MM.1S (cell line): ENCODE data around the gene CKLF.

ENCODE experiments used
- CTCF ChIP-seq: fragments of 300-600 bp; sonication (generic); IDR thresholded peaks from 2 replicates; pipeline ENCODE4 v1.5.1; 2016; ENCODE audit warnings: antibody characterized with exemption, low read length, mixed read lengths
- EZH2 ChIP-seq: fragments of 300-600 bp; sonication (generic); optimal IDR thresholded peaks from 2 replicates; pipeline ENCODE3; 2017; ENCODE audit warnings: low read depth, mild to moderate bottlenecking, antibody characterized with exemption, low read length, mixed read lengths
- EZH2phosphoT487 ChIP-seq: fragments of 300-600 bp; sonication (generic); IDR thresholded peaks from 2 replicates; pipeline ENCODE4 v1.6.1; 2018; ENCODE audit warnings: antibody characterized with exemption, low read length

- TF ChIP-seq CTCF = no peak
- no peak for TF ChIP-seq EZH2
- TF ChIP-seq EZH2phosphoT487 = no peak
These were observed 47.4 kb downstream of the CKLF start for GRCh38 chr16:66599726-66600125.
